NCI-H2227 (cell line): ENCODE results near the gene ENTR1.

ENCODE experiments used
- DNase-seq: peaks from one replicate; lab custom pipeline; 2025; ENCODE audit not compliant: unreplicated experiment; lab: John Stamatoyannopoulos, UW

Gene ENTR1

DNA sequence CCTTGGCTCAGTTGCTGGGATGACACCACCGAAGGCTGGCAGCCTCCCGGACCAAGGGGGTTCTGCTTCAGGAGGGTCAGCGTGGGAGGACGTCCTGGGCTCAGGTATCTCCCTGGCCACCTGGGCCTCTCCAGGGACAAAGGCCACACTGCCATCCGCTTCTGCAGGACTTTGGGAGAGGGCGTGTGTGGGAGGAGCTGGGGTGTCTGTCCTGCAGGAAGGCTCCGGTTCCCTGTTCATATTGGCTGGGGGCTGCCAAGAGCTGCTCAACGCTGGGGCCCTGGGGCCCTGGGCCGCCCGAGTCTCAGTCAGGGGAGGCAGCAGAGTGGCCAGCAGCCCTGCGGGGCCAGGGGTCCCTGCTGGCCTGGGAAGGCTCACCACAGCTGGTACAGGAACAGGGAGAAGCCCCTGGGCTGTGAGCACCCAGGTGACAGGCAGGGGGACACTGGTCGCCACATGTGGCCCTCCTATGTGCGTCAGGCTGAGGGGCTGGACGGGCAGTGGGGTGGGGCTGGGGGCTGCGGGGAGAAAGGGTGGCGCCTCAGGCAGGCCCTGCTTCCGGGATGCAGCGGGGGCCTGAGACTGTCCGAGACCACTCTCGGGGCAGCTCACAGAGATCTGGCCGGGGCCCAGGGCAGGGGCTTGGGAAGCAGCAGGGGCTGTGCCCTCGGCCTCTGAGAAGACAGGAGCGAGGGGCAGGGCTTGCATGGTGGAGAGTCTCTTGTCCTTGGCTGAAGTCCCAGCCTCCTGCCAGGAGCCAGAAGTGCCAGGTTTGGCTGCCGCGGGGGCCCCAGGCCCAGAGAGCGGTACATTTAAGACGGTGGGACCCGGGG, 32.0 kb downstream of the ENTR1 start:
- DNase-seq: no peak

DNA sequence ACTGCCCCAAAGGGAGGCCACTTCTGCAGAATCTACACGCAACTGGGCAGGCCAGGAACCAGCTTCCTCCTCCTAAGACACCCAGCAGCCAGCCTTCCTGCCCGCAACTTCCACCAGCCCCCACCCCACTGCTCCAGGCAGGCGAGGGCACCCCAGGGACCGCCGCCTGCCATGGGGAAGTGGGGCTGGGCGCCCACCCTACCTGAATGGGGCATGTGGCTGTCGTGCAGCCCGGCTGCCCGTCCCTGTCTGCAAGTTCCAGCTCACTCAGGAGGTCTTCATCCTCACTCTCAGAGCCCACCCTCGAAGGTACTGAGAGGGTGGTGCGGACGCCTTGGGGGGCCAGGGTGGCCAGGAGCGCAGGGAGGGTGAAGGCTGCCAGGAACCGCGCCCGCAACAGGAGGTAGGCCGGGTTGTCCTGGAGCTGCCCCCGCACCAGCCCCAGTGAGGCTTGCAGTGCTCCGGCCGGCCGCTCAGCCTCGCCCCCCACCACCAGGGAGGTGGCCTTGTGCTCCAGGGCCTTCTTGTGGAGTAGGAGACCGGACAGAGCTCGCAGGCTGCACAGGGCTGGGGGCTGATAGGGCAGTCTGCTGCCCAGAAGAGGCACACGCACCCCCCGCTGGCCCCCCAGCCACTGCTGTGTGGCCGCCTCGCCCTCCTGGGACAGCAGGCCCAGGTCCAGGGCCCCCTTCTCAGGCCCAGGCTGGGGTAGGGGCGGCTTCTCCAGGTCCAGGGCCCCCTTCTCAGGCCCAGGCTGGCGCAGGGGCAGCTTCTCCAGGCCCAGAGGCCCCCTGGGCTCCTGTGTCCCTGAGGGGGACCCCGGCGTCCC, 32.9 kb downstream of the ENTR1 start:
- no peak for DNase-seq

DNA sequence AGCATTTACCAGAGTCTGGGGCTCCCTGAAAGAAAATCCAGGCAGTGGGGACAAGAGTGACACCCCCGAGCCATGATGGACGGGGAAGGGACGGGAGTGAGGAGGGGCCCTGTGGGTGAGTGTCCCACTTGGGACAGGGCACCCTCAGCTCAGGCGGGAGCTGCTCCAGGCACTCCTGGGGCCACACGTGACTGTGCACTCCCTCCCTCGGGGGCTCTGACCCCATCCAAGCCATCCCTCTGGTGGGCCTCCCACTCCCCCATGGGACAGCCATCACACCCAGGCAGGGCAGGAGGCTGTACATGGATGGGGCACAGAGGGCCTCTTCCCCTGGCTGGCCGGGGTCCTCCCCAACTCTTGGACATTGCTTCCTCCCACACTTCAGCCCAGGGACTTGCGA, 34.0 kb downstream of the ENTR1 start:
- DNase-seq: no peak

GRCh38 chr9:136375096-136375495, 35.3 kb downstream of the ENTR1 start:
- no peak for DNase-seq

DNA sequence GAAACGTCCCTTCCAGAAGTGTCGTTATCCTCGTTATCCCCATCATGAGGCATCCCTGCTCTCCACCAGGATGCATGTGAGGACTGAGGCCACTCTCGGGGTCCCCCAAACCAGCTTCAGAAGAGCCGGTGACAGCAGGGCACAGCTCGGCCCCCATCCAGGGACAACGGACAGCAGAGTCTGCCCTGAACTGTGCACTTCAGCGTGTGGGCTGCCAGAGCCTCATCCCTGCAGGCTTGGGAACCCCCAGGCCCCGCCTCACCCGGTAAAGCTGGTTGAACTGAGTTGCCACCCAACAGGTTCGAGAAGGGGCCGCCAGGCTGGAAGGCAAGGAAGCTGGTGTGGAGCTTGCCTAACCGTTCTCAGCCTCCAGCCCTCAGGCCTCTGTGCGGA, 36.2 kb downstream of the ENTR1 start:
- no peak for DNase-seq

DNA sequence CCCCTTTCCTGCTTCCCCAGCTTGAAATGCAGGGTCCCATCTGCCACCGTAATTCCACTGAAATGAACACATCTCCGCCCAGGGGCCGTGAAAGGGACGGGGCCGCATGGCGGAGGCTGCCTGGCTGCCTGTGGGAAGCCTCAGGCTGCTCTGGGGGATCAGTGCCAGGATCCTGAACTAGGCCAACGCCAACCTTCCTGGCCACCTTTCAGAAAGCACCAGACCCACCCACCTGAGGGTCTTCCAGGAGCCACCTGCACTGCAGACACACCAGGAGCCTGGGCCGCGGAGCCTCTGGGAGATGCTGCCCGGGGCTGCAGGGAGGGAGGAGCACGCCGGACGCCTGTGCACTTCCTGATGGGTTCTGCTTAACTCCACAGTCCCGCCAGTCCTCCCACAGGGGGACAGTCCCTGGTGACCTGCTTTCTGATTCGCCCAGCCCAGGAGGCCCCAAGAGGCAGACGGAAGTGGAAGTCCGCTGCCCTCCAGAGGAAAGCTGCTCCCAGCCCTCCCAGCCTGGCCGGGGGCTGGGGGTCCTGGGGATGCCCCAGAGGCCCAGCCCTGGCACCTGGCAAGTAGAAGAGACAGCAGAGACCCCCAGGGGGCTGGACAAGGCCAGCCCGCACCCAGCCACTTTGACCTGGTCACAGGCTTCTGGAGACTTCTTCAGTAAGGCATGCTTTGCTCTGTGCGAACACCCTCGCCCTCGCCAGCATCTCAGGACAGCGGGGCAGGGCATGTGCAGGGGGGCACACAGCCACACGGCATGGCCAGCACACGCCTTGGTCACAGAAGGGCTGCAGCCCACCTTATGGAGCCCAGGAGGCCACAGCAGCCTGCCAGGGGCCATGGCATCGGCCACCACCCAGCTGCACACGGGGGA, 36.9 kb downstream of the ENTR1 start, which contains the start of gene CARD9:
TSS of gene CARD9 (minus strand) at position 370 of the 883 bp plus-strand sequence. CDS start 1,591 bp downstream, outside the sequence.
- DNase-seq: no peak

DNA sequence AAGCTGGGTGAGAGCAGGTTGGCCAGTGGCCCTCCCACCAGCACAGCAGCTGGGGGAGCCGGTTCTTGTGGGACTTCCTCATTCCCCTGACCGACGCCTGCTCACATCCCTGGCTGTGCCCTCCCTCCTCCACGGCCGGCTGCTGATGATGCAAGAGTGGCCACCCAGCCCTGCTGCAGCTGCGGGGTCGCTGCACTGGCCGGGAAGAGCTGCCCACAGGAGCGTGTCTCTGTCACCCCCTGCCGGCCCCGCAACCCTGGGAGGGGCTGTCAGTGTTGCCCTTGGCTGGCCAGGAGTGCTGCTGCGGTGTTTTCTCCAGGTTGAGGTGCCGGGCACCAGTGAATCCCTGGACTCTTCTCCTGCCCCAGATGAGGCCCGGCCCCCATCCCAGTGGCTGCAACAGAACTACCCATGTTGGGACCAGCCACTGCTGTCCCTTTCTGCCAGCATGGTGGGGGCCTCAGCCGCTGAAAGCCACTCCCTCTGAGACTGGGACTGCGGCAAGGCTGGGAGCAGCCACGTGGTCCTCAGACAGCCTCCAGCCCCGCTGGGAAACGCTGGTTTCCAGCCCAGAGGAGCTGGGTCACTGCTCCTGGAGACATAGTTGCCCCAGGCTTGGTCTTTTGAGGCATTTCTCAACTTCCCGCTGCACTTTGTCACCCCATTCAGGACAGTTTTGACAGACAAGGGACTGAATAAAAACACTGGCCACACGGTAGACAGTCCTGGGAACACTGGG, 37.7 kb downstream of the ENTR1 start:
- no peak for DNase-seq

- DNase-seq: no peak
Observed at GRCh38 chr9:136372006-136372405, 38.4 kb downstream of the ENTR1 start.

GRCh38 chr9:136371533-136371880, 38.9 kb downstream of the ENTR1 start:
- DNase-seq: no peak

DNA sequence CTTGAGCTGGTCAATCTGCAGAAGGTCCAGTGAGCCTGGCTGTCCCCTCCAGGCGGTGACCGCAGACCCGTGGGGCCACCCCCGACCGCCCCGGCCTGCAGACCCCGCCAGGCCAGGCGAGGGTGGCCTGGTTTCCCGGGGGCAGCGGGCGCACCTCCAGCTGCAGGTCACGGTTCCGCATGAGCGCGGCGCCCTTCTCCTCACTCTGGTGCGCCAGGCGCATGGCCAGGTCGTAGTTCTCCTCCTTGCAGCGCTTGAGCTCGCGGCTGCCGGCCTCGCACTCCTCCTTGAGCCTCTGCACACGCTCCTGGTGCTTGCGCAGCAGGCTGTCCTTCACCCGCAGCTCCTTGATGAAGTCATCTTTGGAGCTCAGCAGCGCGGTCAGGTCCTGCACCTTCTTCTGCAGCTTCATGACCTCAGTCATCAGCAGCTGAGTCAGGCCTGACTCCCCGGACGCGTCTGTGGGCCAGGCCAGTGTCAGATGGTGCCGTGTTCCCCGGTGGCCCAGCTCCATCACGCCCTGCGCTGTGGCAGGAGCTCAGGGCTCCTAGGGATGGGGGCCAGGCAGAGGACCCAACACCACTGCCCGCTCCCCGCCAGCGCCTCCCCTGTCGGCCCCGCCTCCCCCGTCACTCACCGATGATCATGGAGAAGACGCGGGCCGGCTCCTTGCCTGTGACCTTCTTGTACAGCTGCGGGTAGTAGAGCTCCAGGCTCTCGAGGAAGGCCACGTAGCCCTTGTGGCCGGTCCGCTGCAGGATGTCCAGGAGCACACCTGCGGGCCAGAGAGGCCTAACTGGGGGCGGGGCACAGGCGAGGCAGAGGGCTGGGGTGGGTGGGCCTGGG, 39.5 kb downstream of the ENTR1 start:
- DNase-seq: no peak

GRCh38 chr9:136370037-136370436, 40.4 kb downstream of the ENTR1 start:
- DNase-seq: no peak

- no peak for DNase-seq
Observed at GRCh38 chr9:136368190-136368589, 42.2 kb downstream of the ENTR1 start.

- DNase-seq: no peak
Observed at GRCh38 chr9:136367296-136368145, 42.9 kb downstream of the ENTR1 start.

- no peak for DNase-seq
Observed at GRCh38 chr9:136366826-136367225, 43.6 kb downstream of the ENTR1 start.

GRCh38 chr9:136365775-136366222, 44.6 kb downstream of the ENTR1 start:
- DNase-seq: no peak

DNA sequence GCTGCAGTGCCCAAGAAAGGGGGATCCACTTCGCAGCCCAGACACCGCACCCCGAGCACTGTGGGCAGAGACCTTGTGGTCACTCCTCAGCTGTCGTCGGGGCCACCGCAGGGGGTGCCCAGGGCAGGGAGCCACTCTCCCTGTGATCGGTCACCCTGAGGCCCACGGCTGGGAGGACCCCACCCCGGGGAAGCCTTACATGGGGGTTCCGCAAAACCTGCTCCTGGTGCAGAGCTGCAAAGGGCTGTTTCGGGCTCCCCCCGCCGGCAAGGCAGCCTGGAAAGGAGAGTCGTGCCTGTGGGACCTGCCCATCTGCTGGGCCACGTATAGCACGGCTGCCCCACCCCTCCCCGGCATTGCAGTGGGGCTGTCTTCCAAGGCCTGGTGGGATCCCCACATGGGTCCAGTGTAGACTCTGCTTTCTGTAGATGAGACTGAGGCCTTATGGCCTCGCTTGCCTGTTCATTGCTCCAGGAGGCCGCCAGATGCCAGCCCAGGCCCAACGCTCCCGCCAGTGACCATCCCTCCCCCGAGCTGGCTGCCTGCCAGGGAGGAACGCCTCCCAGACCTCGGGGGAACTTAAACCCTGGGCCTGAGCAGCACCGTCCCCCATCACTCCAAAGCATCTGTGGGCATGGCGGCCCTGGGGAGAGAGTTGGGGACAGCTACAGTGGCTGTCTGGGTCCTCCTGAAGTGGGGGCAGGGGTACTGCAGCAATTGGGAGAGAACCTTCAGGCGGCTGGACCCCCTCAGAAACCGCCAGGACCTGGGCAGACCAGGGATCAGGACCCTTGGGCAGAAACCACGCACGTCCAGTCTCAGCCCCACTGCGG, 45.3 kb downstream of the ENTR1 start:
- DNase-seq: peak; percentile 60

DNA sequence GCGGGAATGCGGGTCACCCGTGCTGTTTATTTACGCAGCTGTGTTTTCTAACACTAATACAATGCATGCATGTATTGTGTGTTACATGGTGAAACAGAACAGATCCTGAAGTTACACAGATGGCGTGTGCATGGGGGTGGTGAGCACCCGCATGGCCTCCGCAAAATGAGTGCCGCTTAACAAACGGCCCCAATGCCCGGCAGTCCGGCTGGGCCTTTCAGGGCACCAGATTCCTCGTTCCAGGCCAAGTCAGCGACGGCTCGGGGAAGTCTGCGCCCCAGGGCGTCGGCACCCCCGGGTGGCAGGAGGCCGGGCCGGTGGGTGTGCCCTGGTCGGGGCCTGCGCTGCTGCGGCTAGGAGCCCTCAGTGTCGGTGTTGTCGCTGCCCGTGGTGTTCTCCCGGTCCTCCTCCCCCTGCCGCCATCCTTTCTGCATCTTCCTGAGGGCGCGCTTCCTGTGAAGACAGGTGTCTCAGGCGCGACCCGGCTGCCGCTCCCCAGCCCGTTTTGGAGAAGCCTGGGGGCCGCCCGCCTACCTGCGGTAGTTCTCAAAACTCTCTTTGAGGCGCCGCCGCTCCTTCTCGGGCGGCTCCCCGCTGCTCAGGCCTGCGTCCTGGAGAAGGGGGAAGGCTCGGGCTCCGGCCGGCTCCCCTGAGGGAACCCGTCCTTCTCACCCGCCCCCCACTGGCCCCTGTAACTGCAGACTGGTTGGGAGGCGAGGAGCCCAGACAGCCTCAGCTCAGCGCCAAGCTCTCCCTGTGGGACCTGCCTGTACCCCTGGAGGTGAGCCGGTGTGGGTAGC, 46.3 kb downstream of the ENTR1 start:
- DNase-seq: no peak
